Dermis microvascular lymphatic vessel endothelial cell (primary cell): Measurements from ENCODE around the gene SLC38A6. TPM values are rescaled to one million over a fixed set of nuclear protein-coding genes. Genes with fewer than 3 reads are reported as not detected.
"Not testable (repeated sequence)": the region's sequence is repeated elsewhere in the genome, so short reads cannot be mapped to it uniquely, and the experiment has no call there.

Source experiments
- DNase-seq, 2 donors: peaks; one replicate each; pipeline versions ENCODE4 v3.0.0 to v3.0.0-alpha.2; 2010; ENCODE audit warnings: low read depth in 2 of 2
- total RNA-seq: library from RNA; depleted of rRNA; stranded (reverse); fragments of >200 nt; gene quantifications from 2 replicates; pipeline ENCODE4 v1.2.1, GENCODE V29; 2014

The SLC38A6 gene
- total RNA-seq, 1 donor from 2014 or later = 13.7 TPM

GRCh38 chr14:61051051-61051450 lies 70.0 kb downstream of the SLC38A6 start:
- DNase-seq = no peak

- DNase-seq = no peak
These were observed 70.6 kb downstream of the SLC38A6 start for GRCh38 chr14:61051621-61052020.

GRCh38 chr14:61063461-61063860 lies 82.4 kb downstream of the SLC38A6 start:
- DNase-seq = no peak

- no peak for DNase-seq
These were observed 83.2 kb downstream of the SLC38A6 start for GRCh38 chr14:61064210-61064609.

- no peak for DNase-seq
These were observed 83.8 kb downstream of the SLC38A6 start for GRCh38 chr14:61064856-61065255.

GRCh38 chr14:61065656-61066055 lies 84.6 kb downstream of the SLC38A6 start:
- no peak for DNase-seq

- DNase-seq = not testable (repeated sequence)
These were observed 91.4 kb downstream of the SLC38A6 start for GRCh38 chr14:61072442-61072841.

- DNase-seq = peak in 1 of 2 donors; percentile 7
These were observed 93.8 kb downstream of the SLC38A6 start for GRCh38 chr14:61074852-61075251.

GRCh38 chr14:61076556-61076955 lies 95.5 kb downstream of the SLC38A6 start:
- DNase-seq = no peak

- DNase-seq = no peak
These were observed 96.4 kb downstream of the SLC38A6 start for GRCh38 chr14:61077437-61077836.

GRCh38 chr14:61077951-61078720 lies 97.1 kb downstream of the SLC38A6 start:
- DNase-seq = no peak

- no peak for DNase-seq
These were observed 99.6 kb downstream of the SLC38A6 start for GRCh38 chr14:61080591-61081010.

GRCh38 chr14:61088081-61088480 lies 107.0 kb downstream of the SLC38A6 start:
- no peak for DNase-seq

GRCh38 chr14:61089126-61089750 lies 108.2 kb downstream of the SLC38A6 start:
- DNase-seq = no peak

- no peak for DNase-seq
These were observed 109.6 kb downstream of the SLC38A6 start for GRCh38 chr14:61090432-61091216.

- DNase-seq = no peak
These were observed 110.7 kb downstream of the SLC38A6 start for GRCh38 chr14:61091657-61092273.

GRCh38 chr14:61098096-61098495 lies 117.1 kb downstream of the SLC38A6 start:
- DNase-seq = not testable (repeated sequence)

GRCh38 chr14:61098721-61099120 lies 117.7 kb downstream of the SLC38A6 start:
- DNase-seq = peak in 1 of 2 donors; percentile 46

- no peak for DNase-seq
These were observed 118.3 kb downstream of the SLC38A6 start for GRCh38 chr14:61099216-61099835.

GRCh38 chr14:61101803-61102548 lies 120.9 kb downstream of the SLC38A6 start:
- peak; percentile 87 to 93 for DNase-seq
